GM19240 (cell line): ENCODE data around the gene DNMT3A.

ENCODE experiments used
- DNase-seq: peaks from one replicate; pipeline ENCODE4 v3.0.0; 2011; ENCODE audit warnings: low spot score; ENCODE audit not compliant: insufficient read length

DNMT3A gene

DNA sequence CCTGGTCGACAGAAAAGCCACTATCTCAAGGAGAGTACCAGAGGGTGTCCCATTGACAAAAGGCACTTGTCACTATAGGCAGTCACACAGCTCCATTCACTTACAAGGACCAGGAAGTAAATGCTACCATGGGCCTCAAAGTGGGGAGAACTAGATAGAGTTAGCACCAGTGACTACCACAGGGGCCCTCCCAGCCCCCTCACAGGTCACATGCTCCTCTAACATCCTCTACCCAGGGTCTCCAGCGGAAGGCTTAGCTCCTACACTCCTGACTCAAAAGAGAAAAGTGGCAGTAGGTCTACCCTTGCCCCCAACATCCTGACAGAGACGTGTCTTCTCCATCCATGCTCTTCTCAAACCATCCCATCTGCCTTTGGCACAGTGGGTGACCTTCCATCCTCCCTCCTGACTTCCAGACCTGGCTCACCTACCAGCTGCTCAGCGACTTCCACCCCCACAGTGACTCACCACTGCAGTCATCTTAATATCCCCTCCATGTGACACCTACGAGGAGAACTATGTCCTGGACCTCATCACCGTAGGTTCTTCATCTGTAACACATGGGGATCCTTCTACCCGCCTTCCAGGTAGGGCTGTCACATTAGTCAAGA, 5.6 kb upstream of the DNMT3A start:
- DNase-seq: no peak

DNA sequence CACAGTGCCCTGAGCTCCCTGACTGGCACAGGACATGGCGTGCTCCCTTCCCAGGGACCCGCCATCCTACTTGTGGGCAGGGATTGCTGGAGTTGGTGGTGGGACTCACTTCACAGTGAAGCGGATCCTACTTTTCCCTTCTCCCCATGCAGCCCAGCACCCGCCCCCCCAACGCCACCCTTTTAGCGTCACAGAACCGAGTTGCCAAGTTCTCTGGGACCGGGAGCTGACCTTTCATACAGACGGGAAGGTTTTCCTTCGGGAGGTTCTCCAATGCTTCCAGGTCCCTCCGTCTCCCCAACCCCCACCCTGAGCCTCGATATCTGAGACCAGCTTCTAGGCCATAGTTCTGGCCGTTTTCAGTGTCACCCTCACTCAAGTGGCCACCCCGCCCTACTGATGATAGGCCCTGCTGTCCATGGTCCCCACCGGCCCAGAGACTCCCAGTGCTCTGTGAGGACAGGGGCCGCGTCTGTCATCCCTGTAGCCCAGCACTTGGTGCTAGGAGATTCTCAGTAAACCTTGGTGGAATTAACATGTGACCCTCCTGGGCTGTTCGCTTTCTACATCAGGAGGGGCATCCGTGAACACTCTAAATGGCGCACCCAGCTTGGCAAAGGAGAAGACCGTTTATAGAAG, 1.6 kb upstream of the DNMT3A start:
- DNase-seq: no peak

DNA sequence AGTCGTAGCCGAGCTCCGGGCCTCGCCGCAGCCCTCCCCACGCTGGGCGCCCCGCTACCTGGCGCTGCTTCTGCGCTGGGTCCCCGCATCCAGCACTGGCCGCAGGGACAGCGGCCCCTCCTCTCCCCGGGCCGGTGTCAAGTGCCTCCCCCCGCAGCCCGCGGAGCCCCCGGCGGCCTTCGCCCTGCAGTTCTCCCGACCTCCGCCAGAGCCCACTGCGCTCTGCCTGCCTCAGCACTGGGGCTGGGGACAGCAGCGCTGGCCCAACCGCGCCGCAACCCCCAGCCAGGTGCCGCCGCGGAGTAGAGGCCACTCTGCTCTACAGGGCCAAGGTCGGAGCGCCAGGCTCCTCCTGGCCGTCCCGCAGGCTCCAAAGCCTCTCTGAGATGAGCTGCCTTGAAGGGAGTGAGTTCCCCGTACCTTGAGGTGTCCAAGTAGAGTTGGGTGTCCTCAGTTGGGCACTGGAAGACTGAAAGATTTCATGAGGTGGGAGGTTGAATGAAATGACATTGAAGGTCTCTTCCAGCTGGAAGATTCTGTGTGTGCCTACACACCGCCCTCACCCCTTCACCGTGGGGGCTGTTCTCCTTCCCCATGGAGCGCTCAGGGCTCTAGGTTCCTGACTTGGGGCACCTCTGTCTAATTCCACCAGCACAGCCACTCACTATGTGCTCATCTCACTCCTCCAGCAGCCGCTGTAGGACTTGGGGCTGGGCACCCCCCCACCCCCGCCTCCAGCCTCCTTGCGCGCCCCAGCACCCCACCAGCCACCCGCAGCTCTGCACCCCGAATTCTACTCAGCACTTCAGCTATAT, 854 bp upstream of the DNMT3A start:
- DNase-seq: peak; percentile 86

DNA sequence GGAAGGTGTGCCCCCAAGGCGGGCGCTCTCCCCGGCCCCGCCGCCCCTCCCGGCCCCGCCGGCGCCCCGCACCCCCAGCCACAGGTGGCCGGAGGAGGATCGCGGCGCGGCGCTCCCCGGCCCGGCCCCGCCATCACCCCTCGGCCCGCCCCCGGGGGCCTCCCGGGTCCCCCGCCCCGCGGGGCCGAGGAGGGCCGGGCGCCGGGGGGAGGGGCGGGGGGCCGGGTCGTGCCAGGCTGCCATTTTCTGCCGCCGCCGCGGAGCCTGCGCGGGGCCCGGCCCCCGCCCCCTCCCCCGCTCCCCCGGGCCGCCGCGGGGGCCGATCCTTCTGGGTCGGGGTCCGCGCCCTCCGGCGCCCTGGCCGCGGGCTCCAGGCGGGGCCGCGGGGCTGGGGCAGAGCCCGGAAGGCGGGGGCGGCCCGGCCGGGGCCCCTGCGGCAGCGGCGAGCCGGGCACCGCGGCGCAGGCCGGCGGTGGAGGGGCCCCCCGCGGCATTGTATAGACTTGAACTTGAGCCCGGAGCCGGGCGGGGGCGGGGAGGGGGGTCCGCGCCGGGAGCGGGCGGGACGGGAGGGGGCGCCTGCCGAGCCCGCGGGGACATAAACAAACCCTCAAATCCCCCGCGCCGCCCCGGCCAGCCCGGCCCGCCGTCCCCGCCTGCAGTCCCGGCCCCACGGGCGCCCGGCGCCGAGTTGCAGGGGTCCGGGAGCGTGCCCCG, 556 bp downstream of the DNMT3A start:
- DNase-seq: peak; percentile 54

DNA sequence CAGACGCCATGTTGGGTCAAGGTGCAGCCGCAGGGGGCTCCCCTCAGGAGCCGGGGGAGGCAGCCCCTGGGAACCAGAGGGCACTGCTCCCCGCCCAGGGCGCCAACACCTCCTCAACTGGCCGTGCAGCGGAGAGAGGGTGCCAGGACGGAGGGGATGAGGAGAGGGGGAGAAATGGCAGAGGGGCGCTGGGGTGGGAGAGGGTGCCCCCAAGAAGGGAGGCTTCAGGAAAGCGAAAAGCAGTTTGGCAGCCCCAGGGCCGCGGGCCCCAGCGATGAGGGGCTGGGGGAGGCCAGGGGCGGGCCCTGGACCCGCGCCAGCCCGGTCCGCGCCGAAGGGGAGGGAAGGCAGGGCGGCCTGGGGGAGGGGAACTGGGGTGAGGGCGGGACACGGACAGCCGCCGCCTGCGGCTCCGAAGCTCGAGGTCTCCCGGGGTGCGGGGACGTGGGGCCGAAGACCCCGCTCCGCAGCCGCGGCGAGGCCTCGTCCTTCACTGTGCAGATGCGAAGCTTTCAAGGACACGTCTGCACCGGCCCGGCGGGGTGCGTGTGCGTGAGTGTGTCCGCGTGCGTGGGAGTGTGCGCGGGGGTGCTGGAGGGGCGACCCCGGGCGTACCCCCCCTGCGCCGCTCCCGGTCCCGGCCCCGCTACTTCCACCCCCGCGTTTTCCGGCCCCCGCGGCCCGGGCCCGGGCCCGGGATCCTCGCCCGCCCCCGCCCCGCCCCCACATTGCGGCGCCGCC, 1.4 kb downstream of the DNMT3A start:
- no peak for DNase-seq

DNA sequence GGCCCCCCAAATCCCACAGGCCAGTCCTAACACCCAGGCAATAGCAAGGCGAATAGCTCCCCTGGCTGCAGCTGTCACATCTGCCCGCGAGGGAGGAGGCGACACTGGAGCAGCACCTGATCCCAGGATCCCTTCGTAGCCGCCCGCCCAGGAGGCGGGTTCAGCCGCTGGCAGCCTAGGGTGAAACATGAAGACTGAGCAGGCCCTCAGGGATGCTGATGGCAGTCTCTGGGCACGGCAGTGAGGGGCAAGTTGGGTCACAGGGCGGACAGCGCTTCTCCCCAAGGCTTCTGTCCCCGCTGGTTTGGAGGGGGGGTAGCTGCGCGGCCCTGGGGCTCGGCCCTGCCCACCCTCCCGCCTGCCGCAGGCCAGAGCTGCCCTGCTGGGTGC, 1.9 kb downstream of the DNMT3A start:
- DNase-seq: no peak

DNA sequence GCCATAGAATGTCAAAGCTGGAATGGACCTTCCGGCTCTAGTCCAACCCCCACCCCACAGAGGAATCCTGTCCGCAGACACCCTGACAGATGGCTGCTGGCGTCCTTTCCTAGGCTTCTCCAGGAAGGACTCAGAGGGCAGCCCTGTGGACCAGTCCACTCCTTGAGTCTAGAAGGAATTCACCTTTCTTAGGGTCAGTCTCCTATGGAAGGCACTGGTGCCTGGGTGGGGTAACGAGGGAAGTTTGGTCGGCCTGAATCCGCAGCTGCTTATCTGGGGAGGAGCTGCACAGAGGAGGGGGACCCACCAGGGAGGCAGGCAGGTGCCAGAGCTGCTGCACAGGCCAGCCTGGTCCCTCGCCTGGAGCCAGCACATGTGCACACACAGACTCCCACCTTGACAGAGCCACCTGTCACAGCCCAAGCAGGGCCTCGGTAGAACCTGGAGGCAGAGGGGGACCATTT, 2.5 kb downstream of the DNMT3A start:
- no peak for DNase-seq

DNA sequence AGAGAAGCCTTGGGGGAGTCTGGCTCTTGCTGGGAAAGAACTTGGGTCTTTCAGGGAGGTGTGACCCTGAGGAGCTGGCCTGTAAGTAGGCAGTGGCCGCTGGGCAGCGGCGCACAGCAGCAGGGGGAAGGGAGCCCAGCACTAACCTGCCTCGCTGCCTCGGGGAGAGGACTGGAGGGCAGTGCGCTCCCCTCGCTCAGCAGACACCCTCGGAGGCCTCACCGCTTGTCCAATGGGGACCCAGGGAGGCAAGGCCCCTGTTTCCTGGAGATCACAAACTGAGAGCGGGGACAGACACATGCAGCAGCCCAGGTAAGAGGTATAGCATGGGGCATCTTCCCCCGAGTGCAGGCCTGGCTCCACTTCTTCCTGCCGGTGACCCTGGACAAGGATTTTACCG, 3.3 kb downstream of the DNMT3A start:
- DNase-seq: no peak

DNA sequence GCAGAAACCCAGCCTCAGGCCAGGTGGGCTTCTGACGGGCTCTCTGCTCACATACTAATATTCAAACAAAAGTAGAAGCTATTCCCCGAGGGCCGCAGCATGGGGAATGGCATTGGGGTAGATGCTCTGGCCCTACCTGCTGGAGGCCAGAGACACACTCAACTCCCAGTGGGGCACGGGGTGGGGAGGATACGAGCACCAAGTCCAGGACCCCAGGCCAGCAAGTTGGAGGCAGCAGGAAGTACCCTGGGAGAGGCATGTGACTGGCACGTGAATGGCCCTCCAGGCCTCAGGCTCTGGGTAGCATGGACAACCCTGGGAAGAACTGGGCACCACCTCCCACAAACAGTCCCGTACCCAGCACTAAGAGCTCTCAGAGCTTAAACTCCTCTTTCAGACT, 3.8 kb downstream of the DNMT3A start:
- DNase-seq: no peak

DNA sequence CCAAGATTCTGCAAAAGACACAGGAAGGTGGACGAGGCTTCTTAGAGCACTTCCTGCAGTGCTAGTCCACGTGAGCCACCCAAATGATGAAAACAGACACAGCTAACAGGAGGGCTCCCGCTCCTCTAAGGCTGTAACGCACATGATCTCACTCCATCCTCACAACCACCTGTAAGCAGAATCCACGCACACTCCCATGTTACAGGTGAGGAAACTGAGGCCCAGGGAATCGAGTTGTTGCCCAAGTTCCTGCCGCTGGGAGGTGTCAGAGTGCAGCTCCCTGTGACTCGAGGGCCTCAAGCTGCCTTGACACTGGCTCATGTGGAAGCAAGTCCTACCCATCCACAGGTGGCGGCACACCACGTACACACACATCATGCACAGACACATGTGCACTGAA, 4.4 kb downstream of the DNMT3A start:
- no peak for DNase-seq

DNA sequence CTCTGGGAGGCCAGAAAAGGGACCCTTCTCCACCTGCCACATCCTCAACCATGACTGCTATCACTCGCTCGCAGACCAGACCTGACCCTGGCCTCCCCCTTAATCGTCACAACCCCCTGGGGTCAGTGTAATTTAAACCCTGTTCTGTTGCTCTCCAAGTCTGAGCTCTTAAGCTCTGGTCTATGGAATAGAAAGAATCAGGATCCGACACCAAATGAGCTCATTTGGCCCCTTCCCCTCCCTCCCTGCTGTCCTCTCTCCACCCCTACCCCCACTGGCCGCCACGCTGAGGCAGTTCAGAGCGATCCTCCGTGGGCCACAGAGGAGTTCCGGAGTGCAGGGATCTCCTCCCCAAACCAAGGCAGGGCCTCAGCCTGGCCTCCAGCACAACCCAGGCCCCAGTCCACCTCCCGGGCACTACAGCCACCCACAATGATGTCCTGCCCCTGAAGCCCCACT, 5.3 kb downstream of the DNMT3A start:
- no peak for DNase-seq

DNA sequence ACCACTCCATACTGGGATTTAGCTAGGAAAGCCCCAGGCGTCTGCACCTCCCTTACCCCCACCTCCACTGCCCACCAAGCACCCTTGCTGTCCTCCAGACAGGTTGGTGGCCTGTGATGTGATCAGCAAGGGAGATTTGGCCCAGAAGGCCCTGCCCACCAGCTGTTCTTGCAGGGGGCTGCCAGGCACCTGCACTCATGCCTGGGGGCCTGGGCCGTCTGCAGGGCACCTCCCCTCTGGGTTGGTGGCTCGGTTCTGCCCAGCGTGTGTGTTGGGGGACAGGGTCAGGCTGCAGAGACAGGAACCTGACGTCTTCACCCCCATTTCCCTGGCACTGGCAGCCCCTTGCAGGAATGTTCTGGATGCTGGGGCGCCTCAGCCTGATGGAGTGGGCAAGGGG, 5.8 kb downstream of the DNMT3A start:
- DNase-seq: no peak

DNA sequence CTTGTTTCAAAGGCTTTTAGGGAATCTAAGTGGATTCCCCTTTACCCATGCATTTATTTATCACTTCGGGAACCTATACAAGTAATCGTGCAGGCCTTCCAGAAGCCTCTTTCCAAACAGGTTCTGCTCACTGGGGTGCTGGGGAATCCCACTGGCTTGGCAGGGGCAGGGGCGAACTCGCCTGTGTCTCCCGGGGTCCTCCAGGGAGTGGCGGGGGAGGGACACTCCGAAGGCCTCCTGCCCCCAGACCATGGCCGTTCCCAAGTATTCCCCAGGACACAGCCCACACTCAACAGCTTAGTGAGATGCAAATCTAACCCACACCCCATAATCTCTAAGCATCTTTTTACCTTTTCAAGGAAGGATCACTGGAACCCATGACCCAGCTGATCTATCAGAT, 6.5 kb downstream of the DNMT3A start:
- DNase-seq: no peak

DNA sequence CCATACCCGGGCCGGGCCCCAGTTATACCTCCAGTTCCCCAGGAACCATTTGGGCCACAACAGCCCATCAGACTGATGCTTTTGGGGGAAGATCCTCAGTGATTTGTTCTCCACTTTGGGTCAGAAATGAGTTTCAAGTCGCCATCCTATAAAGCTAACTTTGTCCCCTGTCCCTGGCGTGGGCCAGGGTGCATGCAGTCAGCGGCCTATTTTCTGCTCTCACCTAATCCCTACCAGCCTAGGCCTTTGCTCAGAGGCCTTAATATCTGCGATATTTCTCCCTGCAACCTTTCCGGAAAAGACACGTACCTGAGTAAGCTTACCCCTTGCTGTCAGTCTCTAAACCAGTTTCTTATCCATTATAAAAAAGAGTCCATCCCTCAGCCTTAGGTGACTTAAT, 7.2 kb downstream of the DNMT3A start:
- no peak for DNase-seq

DNA sequence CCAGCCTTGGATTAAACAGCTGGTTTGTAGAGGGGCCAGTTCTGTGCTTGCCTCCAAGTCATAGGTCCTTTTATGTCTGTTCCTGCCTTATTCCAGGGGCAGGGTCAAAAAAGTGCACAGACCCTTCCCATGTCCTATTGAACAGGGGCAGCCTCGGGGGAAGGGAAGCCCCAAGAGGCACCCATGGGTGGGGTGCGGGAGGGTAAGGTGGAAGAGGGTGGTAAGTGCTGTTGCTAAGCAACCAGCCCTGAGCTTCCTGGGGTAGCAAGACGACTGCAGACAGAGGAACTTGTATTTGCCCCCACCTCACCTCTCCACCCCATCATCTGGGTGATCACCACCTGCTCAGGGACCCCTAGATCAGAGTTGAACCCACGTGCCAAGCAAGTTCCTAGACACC, 7.7 kb downstream of the DNMT3A start:
- DNase-seq: no peak

DNA sequence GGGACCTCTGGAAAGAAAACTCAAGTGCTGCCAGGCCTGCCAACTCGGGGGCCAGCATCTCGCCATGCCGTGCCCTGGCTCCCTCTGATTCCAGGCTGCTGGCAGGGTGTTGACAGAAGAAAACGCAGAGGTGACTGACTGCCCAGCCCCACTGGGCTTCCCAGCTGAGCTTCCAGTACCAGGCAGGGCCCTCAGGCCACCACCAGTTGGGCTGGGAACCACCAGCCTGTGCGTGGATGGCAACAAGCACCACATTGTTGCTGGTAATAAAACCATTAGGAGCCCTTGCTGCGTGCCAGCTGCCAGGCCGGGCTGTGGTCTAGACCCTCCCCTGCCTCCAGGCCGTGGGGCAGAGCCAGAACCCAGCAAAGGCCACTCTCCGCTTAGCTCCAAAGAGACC, 9.2 kb downstream of the DNMT3A start:
- no peak for DNase-seq

DNA sequence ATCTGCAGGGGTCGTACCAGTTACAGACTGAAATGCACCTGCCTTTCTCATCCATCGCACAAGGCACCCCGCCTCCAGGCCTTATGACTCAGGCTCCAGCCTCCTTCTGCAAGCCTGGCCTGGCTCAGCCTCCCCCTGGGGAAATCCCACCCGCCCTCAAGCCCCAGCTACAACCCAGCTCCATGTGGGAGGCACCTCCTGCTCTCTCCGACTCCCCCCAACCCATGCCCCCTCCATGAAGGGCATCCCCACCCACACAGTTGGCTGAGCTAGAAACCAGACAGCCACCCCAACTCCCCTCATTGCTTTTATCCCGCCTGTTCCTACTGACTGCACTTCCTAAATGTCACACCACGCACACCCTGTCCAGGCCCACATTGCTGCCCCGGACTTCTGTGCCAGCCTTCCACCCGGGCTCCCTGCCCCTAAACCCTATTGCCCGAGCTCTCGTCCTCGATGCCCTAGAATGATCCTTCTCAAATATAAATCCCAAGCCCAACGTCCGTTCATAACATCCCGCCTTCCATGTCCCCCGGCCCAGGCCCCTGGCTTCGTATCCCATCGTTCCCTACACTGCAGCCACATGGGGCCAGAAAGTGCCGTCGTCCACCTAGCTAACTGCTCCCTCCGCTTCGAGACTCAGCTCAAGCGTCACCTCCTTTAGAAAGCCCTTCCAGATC, 9.9 kb downstream of the DNMT3A start:
- no peak for DNase-seq

DNA sequence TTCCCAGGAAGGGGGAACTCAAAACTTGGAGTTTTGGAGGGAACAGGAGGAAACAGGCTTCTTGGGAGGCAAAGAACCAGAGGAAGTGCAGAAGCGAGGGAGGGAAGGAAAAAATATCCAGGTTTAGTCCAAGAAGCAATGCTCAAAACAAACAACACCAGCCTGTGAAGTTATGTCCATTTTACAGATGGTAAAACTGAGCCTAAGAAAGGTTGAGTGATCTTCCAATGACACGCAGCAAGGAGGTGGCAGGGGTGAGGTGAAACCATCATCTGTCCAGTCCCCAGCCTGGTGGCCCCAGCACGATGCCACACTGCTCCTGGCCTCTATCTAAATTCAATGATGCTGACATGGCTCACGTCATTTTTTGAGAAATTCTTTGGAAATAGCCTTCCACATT, 10.8 kb downstream of the DNMT3A start:
- DNase-seq: no peak

DNA sequence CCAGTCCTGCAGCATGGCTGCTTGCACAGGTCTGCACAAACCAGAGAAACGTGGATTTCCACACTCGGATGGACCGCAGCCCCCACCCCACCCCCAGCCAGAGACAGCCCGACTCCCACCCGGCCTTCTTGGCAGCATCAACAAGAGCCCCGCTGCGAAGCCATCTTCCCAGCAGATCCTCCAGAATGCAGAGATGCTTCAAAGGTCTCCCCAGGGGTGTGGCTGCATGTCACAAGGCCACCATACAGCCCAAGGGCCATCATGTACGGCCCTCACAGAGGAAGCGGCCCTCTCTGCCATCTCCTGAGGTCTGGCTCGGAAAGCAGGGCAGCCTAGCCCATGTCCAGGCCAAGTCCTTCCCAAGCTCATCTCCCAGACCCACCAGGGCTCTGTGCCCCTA, 11.5 kb downstream of the DNMT3A start:
- DNase-seq: no peak
